K562 (cell line): ENCODE measurements around the gene TEX54. TPM values are rescaled to one million over a fixed set of nuclear protein-coding genes. Genes with fewer than 3 reads are reported as not detected.

Experiments
- BMI1 ChIP-seq: fragments of 150-350 bp; IDR thresholded peaks from 2 replicates; pipeline ENCODE4 v1.6.1; 2014; ENCODE audit warnings: low read length
- JUNB ChIP-seq: fragments of 450-650 bp; formaldehyde crosslinking; conservative IDR thresholded peaks from 2 replicates; pipeline ENCODE4 v1.4.0; 2020; ENCODE audit warnings: mild to moderate bottlenecking
- NCOA4 ChIP-seq: fragments of 450-650 bp; IDR thresholded peaks from 2 replicates; pipeline ENCODE4 v1.6.1; 2018; ENCODE audit warnings: mild to moderate bottlenecking; ENCODE audit not compliant: partially characterized antibody
- NFIC ChIP-seq: fragments of 450-650 bp; IDR thresholded peaks from 2 replicates; pipeline ENCODE4 v1.6.1; 2017; ENCODE audit warnings: mild to moderate bottlenecking, inconsistent platforms
- PML ChIP-seq: IDR thresholded peaks from 2 replicates; pipeline ENCODE4 v1.6.1; 2012; ENCODE audit warnings: low read length, inconsistent platforms
- SNIP1 ChIP-seq: fragments of 450-650 bp; IDR thresholded peaks from 2 replicates; pipeline ENCODE4 v1.7.1; 2017; ENCODE audit warnings: low read depth, mild to moderate bottlenecking
- TEAD2 ChIP-seq: fragments of 450-650 bp; IDR thresholded peaks from 2 replicates; pipeline ENCODE4 v1.6.1; 2016; ENCODE audit warnings: missing genetic modification characterization, control low read depth, missing compliant biosample characterization
- ZKSCAN3 ChIP-seq: fragments of 250-450 bp; sonication (Bioruptor Pico); IDR thresholded peaks from 2 replicates; pipeline ENCODE4 v1.4.0; 2020
- polyA plus RNA-seq, 8 experiments: library from polyadenylated mRNA; depleted of rRNA in 4 of 8; stranded (reverse) in 5 of 8; unstranded in 3 of 8; fragments of >200 nt; fragmentation: Nextera tagmentation in 2 of 8; fragmentation: Illumina TruSeq in 1 of 8; extraction: Ambion mirVana in 2 of 8; extraction: Trizol in 1 of 8; gene quantifications; 2 replicates each; pipeline versions ENCODE4 v1.2.1 to v1.2.3, GENCODE V29; 2011 to 2014; ENCODE audit warnings: inconsistent platforms in 1 of 8, missing spikeins in 1 of 8
- total RNA-seq, 7 experiments: library from RNA; depleted of rRNA in 6 of 7; stranded (reverse); fragments of >200 nt in 6 of 7; fragmentation: Illumina TruSeq in 2 of 7; extraction: Trizol in 2 of 7; gene quantifications; 2 replicates each; pipeline versions ENCODE4 v1.2.1 to v1.2.3, GENCODE V29; 2011 to 2021; ENCODE audit warnings: low replicate concordance in 1 of 7
- TF ChIP-seq, protein P1 (sequence below): fragments of 250-450 bp; sonication (Bioruptor Pico); IDR thresholded peaks from 2 replicates; pipeline ENCODE4 v1.4.0; 2020
- TF ChIP-seq, protein P2 (sequence below), 2 experiments: fragments of 450-650 bp; conservative IDR thresholded peaks; 2 replicates each; pipeline ENCODE4 v1.6.1; 2017; ENCODE audit warnings: mild to moderate bottlenecking in 2 of 2, moderate library complexity in 2 of 2
- TF ChIP-seq, protein P3 (sequence below): fragments of 450-650 bp; conservative IDR thresholded peaks from 2 replicates; pipeline ENCODE4 v1.6.1; 2016; ENCODE audit warnings: missing genetic modification characterization, low read depth, mild to moderate bottlenecking, control low read depth, missing compliant biosample characterization
- TF ChIP-seq, protein P4 (sequence below): sonication (generic); formaldehyde crosslinking; IDR thresholded peaks from 2 replicates; pipeline ENCODE4 v1.8.1; 2023; ENCODE audit warnings: mild to moderate bottlenecking, missing genetic modification reagents, moderate library complexity
- TF ChIP-seq, protein P5 (sequence below): fragments of 450-650 bp; formaldehyde crosslinking; IDR thresholded peaks from 2 replicates; pipeline ENCODE4 v1.4.0; 2020; ENCODE audit warnings: mild to moderate bottlenecking, moderate library complexity

Gene TEX54
- total and polyA plus RNA-seq, 9 of the 15 experiments (the other 6 are each of a cell fraction or from before 2014, with no cell fraction given), result not detected

DNA sequence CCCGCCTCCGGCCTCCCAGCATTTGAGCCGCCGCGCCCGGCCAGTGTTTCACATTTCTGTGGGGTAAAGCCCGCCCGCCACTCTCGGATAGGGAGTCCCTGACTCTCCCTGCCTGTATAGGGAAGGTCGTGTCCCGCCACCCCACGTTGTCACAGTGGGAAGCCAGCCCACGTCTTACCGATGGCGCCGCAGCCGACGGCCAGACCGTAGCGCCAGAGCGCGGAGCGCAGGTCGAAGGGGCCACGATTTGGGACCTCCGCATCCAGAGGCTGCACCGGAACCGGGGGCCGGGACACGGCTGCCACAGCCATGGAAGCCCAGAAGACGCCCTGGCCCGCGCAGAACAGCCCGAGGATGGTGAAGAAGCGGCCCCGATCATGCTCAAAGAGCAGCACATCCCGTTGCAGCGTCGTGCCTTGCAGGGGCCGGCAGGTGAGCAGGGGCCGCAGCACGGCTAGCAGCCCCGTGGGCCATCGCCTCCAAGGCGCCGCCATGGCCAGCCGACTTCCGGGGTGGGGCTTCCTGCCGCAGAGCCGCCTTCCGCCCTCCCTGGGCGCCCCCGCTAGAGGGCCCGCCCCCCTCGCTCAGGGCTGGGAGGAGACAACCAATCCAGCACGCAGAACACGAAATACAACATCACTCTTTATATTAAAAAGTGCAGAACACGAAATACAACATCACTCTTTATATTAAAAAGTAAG, 41.0 kb downstream of the TEX54 start, which contains the start of gene TMEM223 (continued):
- TF ChIP-seq, protein P1, sequence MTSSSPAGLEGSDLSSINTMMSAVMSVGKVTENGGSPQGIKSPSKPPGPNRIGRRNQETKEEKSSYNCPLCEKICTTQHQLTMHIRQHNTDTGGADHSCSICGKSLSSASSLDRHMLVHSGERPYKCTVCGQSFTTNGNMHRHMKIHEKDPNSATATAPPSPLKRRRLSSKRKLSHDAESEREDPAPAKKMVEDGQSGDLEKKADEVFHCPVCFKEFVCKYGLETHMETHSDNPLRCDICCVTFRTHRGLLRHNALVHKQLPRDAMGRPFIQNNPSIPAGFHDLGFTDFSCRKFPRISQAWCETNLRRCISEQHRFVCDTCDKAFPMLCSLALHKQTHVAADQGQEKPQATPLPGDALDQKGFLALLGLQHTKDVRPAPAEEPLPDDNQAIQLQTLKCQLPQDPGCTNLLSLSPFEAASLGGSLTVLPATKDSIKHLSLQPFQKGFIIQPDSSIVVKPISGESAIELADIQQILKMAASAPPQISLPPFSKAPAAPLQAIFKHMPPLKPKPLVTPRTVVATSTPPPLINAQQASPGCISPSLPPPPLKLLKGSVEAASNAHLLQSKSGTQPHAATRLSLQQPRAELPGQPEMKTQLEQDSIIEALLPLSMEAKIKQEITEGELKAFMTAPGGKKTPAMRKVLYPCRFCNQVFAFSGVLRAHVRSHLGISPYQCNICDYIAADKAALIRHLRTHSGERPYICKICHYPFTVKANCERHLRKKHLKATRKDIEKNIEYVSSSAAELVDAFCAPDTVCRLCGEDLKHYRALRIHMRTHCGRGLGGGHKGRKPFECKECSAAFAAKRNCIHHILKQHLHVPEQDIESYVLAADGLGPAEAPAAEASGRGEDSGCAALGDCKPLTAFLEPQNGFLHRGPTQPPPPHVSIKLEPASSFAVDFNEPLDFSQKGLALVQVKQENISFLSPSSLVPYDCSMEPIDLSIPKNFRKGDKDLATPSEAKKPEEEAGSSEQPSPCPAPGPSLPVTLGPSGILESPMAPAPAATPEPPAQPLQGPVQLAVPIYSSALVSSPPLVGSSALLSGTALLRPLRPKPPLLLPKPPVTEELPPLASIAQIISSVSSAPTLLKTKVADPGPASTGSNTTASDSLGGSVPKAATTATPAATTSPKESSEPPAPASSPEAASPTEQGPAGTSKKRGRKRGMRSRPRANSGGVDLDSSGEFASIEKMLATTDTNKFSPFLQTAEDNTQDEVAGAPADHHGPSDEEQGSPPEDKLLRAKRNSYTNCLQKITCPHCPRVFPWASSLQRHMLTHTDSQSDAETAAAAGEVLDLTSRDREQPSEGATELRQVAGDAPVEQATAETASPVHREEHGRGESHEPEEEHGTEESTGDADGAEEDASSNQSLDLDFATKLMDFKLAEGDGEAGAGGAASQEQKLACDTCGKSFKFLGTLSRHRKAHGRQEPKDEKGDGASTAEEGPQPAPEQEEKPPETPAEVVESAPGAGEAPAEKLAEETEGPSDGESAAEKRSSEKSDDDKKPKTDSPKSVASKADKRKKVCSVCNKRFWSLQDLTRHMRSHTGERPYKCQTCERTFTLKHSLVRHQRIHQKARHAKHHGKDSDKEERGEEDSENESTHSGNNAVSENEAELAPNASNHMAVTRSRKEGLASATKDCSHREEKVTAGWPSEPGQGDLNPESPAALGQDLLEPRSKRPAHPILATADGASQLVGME (CRISPR knock-in tag), result no peak
- TF ChIP-seq ZKSCAN3 (CRISPR knock-in tag) (no peak), BMI1 (no peak), NFIC (peak; percentile 46; the same call in 1 of the 2 replicates), SNIP1 (no peak), NCOA4 (no peak), JUNB (no peak), TEAD2 (tag) (no peak), PML (peak; percentile 69; the same call in 1 of the 2 replicates)
- TF ChIP-seq, protein P2, sequence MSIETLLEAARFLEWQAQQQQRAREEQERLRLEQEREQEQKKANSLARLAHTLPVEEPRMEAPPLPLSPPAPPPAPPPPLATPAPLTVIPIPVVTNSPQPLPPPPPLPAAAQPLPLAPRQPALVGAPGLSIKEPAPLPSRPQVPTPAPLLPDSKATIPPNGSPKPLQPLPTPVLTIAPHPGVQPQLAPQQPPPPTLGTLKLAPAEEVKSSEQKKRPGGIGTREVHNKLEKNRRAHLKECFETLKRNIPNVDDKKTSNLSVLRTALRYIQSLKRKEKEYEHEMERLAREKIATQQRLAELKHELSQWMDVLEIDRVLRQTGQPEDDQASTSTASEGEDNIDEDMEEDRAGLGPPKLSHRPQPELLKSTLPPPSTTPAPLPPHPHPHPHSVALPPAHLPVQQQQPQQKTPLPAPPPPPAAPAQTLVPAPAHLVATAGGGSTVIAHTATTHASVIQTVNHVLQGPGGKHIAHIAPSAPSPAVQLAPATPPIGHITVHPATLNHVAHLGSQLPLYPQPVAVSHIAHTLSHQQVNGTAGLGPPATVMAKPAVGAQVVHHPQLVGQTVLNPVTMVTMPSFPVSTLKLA (conservative IDR thresholded peaks at IDR 0.05), result peak; percentile 69 to 81
- TF ChIP-seq, protein P3, sequence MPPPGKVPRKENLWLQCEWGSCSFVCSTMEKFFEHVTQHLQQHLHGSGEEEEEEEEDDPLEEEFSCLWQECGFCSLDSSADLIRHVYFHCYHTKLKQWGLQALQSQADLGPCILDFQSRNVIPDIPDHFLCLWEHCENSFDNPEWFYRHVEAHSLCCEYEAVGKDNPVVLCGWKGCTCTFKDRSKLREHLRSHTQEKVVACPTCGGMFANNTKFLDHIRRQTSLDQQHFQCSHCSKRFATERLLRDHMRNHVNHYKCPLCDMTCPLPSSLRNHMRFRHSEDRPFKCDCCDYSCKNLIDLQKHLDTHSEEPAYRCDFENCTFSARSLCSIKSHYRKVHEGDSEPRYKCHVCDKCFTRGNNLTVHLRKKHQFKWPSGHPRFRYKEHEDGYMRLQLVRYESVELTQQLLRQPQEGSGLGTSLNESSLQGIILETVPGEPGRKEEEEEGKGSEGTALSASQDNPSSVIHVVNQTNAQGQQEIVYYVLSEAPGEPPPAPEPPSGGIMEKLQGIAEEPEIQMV (tag), result no peak
- TF ChIP-seq, protein P4, sequence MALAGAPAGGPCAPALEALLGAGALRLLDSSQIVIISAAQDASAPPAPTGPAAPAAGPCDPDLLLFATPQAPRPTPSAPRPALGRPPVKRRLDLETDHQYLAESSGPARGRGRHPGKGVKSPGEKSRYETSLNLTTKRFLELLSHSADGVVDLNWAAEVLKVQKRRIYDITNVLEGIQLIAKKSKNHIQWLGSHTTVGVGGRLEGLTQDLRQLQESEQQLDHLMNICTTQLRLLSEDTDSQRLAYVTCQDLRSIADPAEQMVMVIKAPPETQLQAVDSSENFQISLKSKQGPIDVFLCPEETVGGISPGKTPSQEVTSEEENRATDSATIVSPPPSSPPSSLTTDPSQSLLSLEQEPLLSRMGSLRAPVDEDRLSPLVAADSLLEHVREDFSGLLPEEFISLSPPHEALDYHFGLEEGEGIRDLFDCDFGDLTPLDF, result peak; percentile 91; the same call in 1 of the 2 replicates
- TF ChIP-seq, protein P5, sequence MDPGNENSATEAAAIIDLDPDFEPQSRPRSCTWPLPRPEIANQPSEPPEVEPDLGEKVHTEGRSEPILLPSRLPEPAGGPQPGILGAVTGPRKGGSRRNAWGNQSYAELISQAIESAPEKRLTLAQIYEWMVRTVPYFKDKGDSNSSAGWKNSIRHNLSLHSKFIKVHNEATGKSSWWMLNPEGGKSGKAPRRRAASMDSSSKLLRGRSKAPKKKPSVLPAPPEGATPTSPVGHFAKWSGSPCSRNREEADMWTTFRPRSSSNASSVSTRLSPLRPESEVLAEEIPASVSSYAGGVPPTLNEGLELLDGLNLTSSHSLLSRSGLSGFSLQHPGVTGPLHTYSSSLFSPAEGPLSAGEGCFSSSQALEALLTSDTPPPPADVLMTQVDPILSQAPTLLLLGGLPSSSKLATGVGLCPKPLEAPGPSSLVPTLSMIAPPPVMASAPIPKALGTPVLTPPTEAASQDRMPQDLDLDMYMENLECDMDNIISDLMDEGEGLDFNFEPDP, result no peak
